SW 1271 (cell line): ENCODE results near the gene CAMK2N2.

Experiments used
- DNase-seq, 2 experiments: peaks; one replicate each; lab custom pipeline; 2025; lab: John Stamatoyannopoulos, UW

CAMK2N2 gene

GRCh38 chr3:184222521-184222920 lies 38.8 kb downstream of the CAMK2N2 start:
- DNase-seq, result no peak

GRCh38 chr3:184218814-184219213 lies 42.5 kb downstream of the CAMK2N2 start:
- DNase-seq, result no peak

DNA sequence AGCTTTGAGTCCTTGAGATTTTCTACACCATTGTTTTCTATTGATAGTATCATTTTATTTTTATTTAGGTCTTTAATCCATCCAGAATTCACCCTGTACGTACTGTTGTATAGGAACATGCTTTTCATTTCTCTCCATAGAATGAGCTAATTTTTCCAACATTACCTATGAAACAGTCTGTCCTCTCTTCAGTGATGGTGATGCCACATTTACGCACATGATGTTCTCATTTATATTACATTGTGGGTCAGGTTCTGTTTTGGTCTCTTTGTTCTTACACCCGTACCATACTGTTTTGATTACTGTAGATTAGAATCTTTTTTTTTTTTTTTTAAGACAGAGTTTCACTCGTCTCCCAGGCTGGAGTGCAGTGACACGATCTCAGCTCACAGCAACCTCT lies 49.6 kb downstream of the CAMK2N2 start:
- DNase-seq, result no peak

- DNase-seq, result no peak
These were observed 50.1 kb downstream of the CAMK2N2 start for GRCh38 chr3:184211297-184211696.
